DMS153 (cell line): ENCODE results near the gene BTC.
"Not testable (repeated sequence)": the region's sequence is repeated elsewhere in the genome, so short reads cannot be mapped to it uniquely, and the experiment has no call there.

Source experiments
- DNase-seq: peaks from one replicate; lab custom pipeline; 2025; lab: John Stamatoyannopoulos, UW

Gene BTC

DNA sequence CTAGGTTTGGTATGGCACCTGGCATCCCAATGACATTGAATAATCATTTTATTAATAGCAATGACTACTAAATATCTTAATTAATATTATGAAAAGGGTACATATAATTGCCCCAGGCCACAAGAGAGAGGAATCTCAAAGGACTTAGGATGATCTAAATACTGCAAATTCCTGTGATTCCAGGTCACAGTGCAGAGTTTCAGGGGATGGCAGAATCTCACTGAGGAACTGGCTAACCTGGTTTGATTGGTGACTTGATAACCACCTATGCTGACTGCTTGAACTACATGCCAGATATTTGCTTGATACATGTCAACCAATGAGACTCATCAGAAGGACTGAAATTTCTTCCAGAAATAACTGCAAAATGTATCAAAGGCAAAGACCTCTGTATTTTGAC lies 37.2 kb downstream of the BTC start:
- no peak for DNase-seq

DNA sequence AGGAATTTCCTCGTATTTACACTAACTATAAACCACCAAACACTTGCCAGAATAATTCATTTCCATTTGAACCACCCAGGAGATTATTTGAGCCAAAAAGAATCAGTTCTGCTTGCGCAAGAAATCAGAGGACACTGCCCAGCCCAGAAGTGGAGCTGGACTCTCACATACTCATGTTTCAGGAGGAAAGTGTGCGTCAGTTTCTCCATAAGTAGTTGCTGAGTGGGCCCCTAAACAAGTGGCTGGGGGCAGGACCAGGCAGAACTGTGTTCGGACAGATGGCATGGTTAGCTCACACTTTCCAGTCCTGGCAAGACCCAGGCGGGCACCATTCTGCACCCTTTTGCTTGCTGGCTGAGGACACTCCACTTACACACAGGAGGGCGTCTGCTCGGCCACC lies 38.8 kb downstream of the BTC start:
- DNase-seq: no peak

- DNase-seq: no peak
These were observed 40.1 kb downstream of the BTC start for GRCh38 chr4:74754218-74754617.

GRCh38 chr4:74752798-74753197 lies 41.5 kb downstream of the BTC start:
- no peak for DNase-seq

GRCh38 chr4:74751856-74752255 lies 42.5 kb downstream of the BTC start:
- DNase-seq: no peak

- DNase-seq: no peak
These were observed 43.1 kb downstream of the BTC start for GRCh38 chr4:74751247-74751646.

DNA sequence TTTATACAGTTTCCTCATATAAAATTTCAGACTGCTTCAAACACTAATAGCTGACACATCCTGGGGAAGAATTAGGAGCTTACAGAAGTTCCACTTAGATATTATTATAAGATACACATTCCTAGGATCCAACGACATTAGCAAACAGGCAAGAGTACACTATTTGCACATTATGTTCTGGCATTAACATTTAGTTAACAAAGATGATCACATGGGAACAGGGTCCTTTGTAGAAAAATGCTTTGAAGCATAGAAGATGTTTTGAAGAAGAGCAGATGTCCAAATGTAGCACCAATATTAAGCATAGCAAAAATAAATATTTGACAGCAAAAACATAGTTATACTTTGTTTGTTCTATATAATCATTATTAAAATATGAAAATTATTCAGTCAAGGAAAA lies 52.1 kb downstream of the BTC start:
- DNase-seq: no peak

GRCh38 chr4:74738464-74739143 lies 55.7 kb downstream of the BTC start:
- no peak for DNase-seq

- DNase-seq: no peak
These were observed 59.3 kb downstream of the BTC start for GRCh38 chr4:74734995-74735394.

GRCh38 chr4:74733756-74734155 lies 60.6 kb downstream of the BTC start:
- no peak for DNase-seq

- DNase-seq: no peak
These were observed 69.3 kb downstream of the BTC start for GRCh38 chr4:74724979-74725378.

DNA sequence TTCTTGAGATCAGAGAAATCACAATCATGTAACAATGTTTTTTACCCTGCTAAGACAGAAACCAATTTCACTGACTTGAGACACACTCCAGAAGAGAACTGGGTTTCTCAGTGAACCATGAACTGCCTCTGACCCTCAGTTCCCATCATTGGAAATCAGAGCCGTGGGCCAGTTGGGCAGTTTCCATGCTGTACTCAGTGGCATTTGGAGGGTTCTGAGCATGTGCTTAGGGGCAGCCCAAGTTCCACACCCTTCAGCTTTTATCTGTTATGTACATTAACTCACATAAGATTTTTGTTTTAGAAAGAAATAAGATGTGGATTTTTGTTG lies 77.9 kb downstream of the BTC start:
- DNase-seq: no peak

DNA sequence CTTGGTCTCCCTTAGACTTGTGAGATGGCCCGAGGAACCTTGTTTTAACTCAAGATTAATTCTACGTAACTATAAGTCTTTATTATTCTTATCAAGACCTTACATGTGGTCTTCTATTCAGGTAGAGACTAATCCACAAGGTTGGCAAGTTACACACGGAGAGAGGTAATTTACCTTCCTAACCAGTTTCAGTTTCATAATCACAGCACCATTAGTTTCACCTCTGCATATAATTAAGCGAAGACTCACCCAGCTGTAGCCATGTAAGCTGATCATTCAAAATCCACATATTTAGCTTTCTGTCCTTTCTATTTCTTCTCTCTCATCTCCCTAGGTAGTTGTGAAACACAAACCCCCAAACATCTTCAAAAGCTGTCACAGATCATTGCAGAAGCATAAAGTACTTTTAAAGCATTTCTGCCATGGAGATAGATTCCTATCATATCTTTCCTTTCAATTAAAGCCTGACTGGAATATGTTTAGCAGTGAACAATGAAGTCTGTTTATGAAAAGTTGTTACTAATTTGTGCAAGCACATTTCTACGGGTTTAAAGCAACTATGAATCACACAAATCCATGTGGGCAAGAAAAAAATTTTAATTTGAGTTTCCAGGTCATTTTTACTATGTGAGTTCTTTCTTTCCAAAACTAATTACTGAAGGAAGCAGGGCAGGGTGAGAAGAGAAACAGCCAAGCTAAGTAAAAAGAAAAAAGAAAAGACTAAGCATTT lies 78.5 kb downstream of the BTC start:
- DNase-seq: no peak

DNA sequence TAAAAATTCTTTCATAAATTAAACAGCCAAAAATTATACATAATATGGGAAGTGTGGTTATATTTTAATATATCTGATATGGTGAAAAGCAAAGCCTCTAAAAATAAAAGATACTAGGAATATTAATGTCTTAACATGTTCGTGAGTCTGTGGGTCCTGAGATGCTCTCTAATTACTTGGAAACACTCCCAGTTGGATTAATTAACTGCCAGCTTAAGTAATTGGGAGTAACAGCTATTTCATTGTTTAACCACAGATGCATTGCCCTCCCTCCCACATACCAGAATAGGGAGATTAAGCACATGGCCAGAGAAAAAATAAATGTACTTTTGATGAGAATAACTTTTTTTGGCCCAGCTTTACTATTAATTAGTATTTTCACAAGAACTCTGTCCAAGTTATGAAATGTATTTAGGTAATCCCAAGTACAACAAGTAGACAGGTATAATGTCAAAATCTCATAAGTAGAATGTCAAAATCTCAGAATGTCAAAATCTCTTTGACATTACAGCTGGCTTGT lies 79.7 kb downstream of the BTC start:
- no peak for DNase-seq

GRCh38 chr4:74708135-74708534 lies 86.2 kb downstream of the BTC start:
- not testable (repeated sequence) for DNase-seq
